ENCODE measurements around the gene ARHGEF19.

Gene ARHGEF19

DNA sequence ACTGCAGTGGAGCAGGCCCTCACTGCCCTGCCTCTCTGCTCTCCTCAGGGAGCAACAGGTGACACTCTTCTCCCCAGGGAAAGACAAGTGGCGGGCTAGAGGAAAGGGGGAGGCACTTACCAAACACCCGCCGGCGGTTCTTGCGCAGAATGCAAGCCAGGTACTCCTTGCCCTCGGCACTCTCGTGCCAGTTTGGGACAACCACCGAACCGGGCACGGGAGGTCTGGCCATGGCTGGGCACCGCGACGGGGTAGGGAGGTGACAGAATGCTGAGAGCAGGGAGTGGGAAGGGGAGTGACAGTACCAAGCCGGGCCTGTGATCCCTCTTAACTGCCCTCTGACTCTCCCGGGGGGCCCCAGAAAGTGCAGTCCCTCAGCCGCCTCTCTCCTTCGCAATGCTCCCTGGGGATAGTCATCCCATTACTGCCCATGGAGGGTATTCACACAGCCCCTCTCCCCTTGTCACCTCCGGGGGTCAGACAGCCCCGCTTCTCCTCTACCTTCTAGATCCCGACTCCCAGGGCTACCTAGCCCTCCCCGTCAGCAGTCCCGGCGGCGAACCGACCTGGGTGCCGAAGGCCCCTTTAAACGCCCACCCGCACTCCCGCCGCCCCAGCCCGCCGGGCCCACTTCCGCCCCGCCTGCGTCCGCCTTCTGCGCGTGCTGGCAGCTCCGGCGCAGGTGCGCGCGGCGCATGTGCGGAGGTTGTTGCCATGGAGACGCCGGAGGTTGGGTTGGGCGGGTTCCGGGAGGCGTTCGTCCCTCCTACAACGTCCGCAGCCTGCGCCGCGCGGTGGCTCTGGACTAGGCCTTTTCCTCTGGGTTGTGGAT, 24.3 kb upstream of the ARHGEF19 start, which contains the start of gene CPLANE2:
TSS of gene CPLANE2 (minus strand) at position 673 of the 832 bp plus-strand sequence. CDS start at position 232, 441 bp downstream.
- TF ChIP-seq, protein P1, sequence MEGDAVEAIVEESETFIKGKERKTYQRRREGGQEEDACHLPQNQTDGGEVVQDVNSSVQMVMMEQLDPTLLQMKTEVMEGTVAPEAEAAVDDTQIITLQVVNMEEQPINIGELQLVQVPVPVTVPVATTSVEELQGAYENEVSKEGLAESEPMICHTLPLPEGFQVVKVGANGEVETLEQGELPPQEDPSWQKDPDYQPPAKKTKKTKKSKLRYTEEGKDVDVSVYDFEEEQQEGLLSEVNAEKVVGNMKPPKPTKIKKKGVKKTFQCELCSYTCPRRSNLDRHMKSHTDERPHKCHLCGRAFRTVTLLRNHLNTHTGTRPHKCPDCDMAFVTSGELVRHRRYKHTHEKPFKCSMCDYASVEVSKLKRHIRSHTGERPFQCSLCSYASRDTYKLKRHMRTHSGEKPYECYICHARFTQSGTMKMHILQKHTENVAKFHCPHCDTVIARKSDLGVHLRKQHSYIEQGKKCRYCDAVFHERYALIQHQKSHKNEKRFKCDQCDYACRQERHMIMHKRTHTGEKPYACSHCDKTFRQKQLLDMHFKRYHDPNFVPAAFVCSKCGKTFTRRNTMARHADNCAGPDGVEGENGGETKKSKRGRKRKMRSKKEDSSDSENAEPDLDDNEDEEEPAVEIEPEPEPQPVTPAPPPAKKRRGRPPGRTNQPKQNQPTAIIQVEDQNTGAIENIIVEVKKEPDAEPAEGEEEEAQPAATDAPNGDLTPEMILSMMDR (IDR thresholded peaks at IDR 0.05; ENCODE audit: low read depth, low read length, missing control alignments), result no peak
- peak within 1 kb of the TSS; percentile 76 for H3K4me3 ChIP-seq (ENCODE audit: low read depth, low read length)

GRCh38 chr1:16235944-16236510, 23.6 kb upstream of the ARHGEF19 start:
- DNase-seq (ENCODE audit: low read depth), result no peak
- TF ChIP-seq, protein P1 (IDR thresholded peaks at IDR 0.05; ENCODE audit: low read depth, low read length, missing control alignments), result peak; percentile 61
- H3K4me3 ChIP-seq (ENCODE audit: low read depth, low read length), result peak overlapping the region; percentile 76

More for the DNA sequence above, 24.3 kb upstream of the ARHGEF19 start, which contains the start of gene CPLANE2:
- DNase-seq (ENCODE audit: low read depth), result peak; percentile 79

- TF ChIP-seq, protein P1 (IDR thresholded peaks at IDR 0.05; ENCODE audit: low read depth, low read length, missing control alignments), result no peak
- H3K4me3 ChIP-seq (ENCODE audit: low read depth, low read length), result no peak overlapping the region
- no peak for DNase-seq (ENCODE audit: low read depth)
These were observed 22.9 kb upstream of the ARHGEF19 start for GRCh38 chr1:16235347-16235746.

- H3K4me3 ChIP-seq (ENCODE audit: low read depth, low read length), result no peak overlapping the region
- no peak for DNase-seq (ENCODE audit: low read depth)
- TF ChIP-seq, protein P1 (IDR thresholded peaks at IDR 0.05; ENCODE audit: low read depth, low read length, missing control alignments), result no peak
These were observed 21.0 kb upstream of the ARHGEF19 start for GRCh38 chr1:16233431-16233830.

- no peak for DNase-seq (ENCODE audit: low read depth)
- no peak overlapping the region for H3K4me3 ChIP-seq (ENCODE audit: low read depth, low read length)
- TF ChIP-seq, protein P1 (IDR thresholded peaks at IDR 0.05; ENCODE audit: low read depth, low read length, missing control alignments), result no peak
These were observed 19.9 kb upstream of the ARHGEF19 start for GRCh38 chr1:16232316-16232710.

GRCh38 chr1:16231331-16232315, 19.2 kb upstream of the ARHGEF19 start:
- DNase-seq (ENCODE audit: low read depth), result no peak
- no peak overlapping the region for H3K4me3 ChIP-seq (ENCODE audit: low read depth, low read length)
- TF ChIP-seq, protein P1 (IDR thresholded peaks at IDR 0.05; ENCODE audit: low read depth, low read length, missing control alignments), result no peak
